Activated effector memory CD4-positive, alpha-beta T cell treated with Interleukin-2 at 50 U/mL for 16 hours (primary cell): ENCODE results near the gene PRELID1.
"Not testable (repeated sequence)": the region's sequence is repeated elsewhere in the genome, so short reads cannot be mapped to it uniquely, and the experiment has no call there.

ENCODE experiments used
- DNase-seq: peaks from one replicate; pipeline ENCODE4 v3.0.0-alpha.2; 2020

PRELID1 gene

DNA sequence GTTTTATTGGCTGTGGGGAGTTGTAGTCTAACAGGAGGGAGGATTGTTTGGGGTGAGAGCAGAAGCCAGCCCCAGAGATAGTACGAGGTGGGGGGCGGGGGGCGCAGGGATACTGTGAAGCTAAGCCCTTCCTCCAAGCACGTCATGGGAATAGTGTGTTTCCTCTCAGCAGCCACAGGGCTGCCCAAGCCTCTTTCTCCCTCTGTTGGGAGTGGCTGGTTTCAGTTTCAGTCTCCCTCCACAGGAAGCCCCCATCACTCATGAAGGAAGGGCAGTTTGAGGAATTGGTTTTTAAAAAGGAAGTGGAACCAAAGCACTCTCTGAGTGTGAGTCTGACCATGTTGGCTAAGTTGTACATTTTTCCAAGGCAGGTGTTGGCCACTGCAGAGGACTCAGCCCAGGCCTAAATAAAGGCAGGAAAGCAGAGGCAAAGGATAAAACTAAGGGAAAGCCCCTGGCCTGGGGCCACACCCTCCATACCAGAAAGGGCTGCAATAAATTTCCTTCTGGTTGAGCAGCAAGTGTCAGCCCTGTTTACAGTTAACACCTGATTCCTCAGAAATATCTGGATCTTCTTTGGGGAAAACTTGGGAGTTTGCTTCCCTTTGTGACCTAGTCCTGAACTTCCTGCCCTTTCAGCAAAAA, 3.2 kb upstream of the PRELID1 start:
- DNase-seq = peak; percentile 26

DNA sequence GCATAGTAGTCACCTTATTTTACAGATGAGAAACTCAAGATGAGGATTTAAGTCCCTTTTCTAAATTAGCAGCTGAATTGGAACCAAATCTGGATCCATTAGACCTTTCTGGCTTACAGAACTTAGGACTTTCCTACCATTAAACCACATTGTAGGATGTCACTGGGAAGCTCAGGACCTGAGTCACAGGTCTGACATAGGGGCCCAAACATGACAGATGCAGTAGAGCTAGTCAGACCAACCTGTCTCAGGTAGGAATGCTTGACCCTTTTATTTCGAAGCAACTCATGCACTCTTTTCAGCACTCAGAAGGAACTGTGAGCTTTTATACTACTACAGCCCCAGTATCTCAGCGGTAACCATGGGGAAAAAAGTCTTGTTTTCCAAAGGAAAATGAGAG, 2.6 kb upstream of the PRELID1 start:
- DNase-seq = no peak

GRCh38 chr5:177301503-177302165, 2.0 kb upstream of the PRELID1 start:
- DNase-seq = no peak

GRCh38 chr5:177302354-177303110, 1.1 kb upstream of the PRELID1 start:
- DNase-seq = no peak

GRCh38 chr5:177303925-177304391, 359 bp downstream of the PRELID1 start:
- no peak for DNase-seq

DNA sequence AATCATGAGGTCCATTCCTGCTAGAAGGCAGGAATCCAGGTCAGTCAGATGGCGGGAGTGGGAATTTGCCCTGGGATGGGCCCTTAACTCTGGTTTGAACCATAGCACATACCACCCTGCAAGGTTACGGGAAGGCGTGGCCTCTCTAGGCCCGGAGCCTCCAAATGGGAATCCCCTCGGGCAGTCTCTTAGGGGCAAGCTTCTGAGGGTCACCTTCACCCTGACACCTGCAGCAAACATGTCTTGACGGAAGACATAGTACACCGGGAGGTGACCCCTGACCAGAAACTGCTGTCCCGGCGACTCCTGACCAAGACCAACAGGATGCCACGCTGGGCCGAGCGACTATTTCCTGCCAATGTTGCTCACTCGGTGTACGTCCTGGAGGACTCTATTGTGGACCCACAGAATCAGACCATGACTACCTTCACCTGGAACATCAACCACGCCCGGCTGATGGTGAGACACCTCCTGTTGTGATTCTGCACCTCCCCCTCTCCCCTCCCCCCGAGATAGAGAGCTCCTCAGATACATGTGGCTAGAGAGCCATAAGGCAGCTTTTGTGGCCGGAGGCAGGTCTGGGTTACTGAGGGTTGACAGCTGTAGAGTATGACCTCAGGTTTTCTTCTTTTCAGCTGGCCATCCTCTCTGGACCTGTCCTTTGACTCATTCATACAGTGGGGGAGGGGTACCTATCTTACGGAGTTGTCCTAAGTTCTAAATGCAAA, 957 bp downstream of the PRELID1 start:
- DNase-seq = no peak

- not testable (repeated sequence) for DNase-seq
These were observed 2.6 kb downstream of the PRELID1 start for GRCh38 chr5:177306103-177306640.

GRCh38 chr5:177306674-177307543, 3.3 kb downstream of the PRELID1 start:
- no peak for DNase-seq

- no peak for DNase-seq
These were observed 4.2 kb downstream of the PRELID1 start for GRCh38 chr5:177307544-177308363.

DNA sequence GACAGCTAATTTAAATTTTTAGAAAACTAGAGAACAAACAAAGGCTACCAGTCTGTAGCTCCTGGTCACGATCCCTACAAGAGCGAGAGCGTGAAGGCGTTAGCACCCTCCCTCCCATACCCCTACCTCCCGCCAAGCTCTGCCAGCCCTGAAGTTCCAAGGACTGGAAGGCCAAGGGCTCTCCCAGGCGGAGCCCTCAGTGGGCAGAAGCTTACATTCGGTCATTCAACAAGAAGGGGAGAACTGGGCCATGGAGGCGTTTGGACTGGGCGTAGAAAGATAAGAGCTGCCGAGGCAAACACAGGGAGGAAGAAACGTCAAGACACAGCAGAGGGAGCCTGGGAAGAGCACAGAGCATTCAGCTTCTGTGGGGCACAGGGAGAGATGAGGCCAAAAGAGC, 5.1 kb downstream of the PRELID1 start:
- DNase-seq = no peak

- DNase-seq = peak; percentile 61
These were observed 6.0 kb downstream of the PRELID1 start for GRCh38 chr5:177309351-177310191.

- no peak for DNase-seq
These were observed 6.7 kb downstream of the PRELID1 start for GRCh38 chr5:177310332-177310731.

DNA sequence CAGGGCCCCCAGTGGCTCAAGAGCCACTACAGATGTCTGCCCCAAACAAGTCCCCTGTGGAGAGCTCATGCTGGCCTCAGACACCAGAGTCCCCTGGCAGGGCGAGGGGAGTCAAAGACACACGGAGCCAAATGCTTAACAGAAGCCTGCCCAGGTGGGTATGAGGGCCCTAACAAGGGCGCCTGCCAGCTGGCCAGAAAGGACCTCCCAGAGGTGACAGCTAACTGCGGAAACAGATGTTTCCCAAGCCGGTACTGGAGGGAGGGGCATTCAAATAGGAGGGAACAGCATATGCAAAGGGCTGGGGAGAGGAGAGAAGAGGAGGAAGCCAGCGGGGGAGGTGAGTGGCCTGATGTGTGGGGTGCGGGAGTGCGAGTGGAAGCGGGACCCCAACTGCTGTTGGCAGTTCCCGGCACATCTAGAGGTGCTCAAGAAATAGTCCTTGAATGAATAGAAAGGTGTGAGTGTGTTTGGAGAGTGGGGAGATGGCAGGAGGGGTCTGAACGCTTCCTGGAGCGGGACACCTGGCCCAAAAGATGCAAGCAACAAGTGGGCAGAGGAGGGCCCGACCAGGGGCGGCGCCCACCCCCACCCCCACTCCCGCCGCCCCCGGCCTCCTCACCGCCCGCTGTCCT, 7.3 kb downstream of the PRELID1 start:
- DNase-seq = no peak

DNA sequence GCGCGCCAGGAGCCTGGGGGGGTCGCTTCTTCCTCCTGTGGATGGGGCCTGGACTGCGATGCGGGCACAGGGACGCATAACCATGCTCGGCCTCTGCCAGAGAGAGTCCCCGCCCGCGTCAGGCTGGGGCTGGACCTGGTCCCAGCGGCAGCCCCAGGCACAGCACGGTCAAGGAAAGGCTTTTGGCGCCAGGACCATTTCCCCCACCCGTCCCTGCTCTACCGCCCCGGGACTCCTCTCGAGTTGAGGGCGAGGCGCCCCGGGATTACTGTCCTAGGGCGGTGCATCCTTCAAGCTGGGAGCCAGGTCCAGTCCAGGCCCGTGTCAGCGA, 7.8 kb downstream of the PRELID1 start:
- no peak for DNase-seq

DNA sequence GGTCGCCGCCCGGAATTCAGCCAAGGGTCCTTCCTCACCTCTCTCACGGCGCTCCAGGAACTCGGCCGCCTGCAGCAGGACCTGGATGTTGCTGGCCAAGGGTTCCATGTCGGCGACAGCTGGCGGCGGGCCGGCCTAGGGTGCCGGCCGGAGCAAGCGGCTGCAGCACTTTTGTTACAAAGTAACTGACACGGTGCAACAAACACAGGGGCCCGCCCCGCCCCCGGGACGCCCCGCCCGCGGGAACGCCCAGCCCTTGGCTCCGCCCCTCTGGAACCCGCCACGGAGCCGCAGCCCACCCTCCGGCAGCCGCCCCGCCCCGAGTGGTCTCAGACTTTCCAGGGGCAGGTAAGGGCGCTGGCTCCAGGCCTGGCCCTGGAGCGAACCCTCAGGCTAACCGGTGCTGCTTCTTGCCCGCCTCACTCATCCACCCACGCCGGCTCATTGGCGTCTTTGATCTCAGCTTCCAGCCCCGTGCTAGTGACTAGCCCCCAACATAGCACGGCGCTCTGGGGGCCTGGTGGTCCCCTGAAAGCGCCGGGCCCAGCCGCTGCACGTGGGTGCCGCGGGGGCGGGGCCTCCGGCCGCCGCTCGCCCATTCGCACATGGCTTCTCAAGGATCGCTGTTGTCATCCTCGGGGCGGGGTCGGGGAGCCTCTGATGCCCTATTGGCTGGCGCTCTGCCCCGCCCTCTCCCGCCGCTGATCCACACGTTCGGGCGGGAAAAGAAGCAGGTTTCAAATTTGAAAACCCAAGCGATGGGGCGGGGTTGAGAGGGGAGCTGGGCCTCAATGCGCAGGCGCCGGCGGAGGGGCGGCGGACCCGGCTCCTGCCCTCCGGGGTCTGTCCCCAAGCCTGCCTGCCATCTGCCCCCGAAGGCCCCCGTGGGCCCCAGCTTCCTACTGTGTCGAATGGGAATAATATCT, 8.4 kb downstream of the PRELID1 start, which contains the start of gene MXD3:
TSS of gene MXD3 (minus strand) at position 176 of the 926 bp plus-strand sequence. CDS start at position 108, 68 bp downstream.
- DNase-seq = peak; percentile 91

- DNase-seq = no peak
These were observed 9.1 kb downstream of the PRELID1 start for GRCh38 chr5:177312649-177313181.

GRCh38 chr5:177313561-177314259, 10.1 kb downstream of the PRELID1 start:
- no peak for DNase-seq
